Activated naive CD8-positive, alpha-beta T cell treated with anti-CD3 and anti-CD28 coated beads for 36 hours (primary cell): ENCODE results near the gene WDR5B. TPM values are rescaled to one million over a fixed set of nuclear protein-coding genes. Genes with fewer than 3 reads are reported as not detected.

ENCODE experiments used
- DNase-seq: peaks from one replicate; pipeline ENCODE4 v3.0.0; 2021
- H3K27ac Mint-ChIP-seq: one replicate; pipeline ENCODE4 v1.8.0; 2022; ENCODE audit warnings: mild to moderate bottlenecking, moderate library complexity, mixed read lengths
- H3K27me3 Mint-ChIP-seq: one replicate; pipeline ENCODE4 v1.8.0; 2022; ENCODE audit warnings: mild to moderate bottlenecking, mixed read lengths
- H3K36me3 Mint-ChIP-seq: one replicate; pipeline ENCODE4 v1.8.0; 2021; ENCODE audit warnings: mild to moderate bottlenecking, mixed read lengths
- H3K4me1 Mint-ChIP-seq: one replicate; pipeline ENCODE4 v1.8.0; 2021; ENCODE audit warnings: mixed read lengths
- H3K4me3 Mint-ChIP-seq: one replicate; pipeline ENCODE4 v1.8.0; 2022; ENCODE audit warnings: mild to moderate bottlenecking, moderate library complexity, mixed read lengths
- H3K9me3 Mint-ChIP-seq: one replicate; pipeline ENCODE4 v1.8.0; 2022; ENCODE audit warnings: mixed read lengths
- total RNA-seq, 2 experiments: library from RNA; stranded (reverse); gene quantifications; one replicate each; pipeline ENCODE4 v1.2.3, GENCODE V29; 2021

Gene WDR5B
- total RNA-seq, 2 experiments from 2014 or later, result 2.4 to 2.5 TPM

GRCh38 chr3:122421836-122422235, 6.0 kb upstream of the WDR5B start:
- no peak overlapping the region for H3K4me3 Mint-ChIP-seq
- no peaks in the 10 kb centered on the region for H3K27me3 Mint-ChIP-seq
- H3K4me1 Mint-ChIP-seq, result peaks cover 9% of the 10 kb centered on the region
- H3K36me3 Mint-ChIP-seq, result peaks cover 35% of the 10 kb centered on the region
- no peak overlapping the region for H3K27ac Mint-ChIP-seq
- no peaks in the 10 kb centered on the region for H3K9me3 Mint-ChIP-seq
- no peak for DNase-seq

- H3K4me1 Mint-ChIP-seq, result peaks cover 10% of the 10 kb centered on the region
- H3K36me3 Mint-ChIP-seq, result peaks cover 30% of the 10 kb centered on the region
- H3K4me3 Mint-ChIP-seq, result no peak overlapping the region
- H3K27me3 Mint-ChIP-seq, result no peaks in the 10 kb centered on the region
- H3K9me3 Mint-ChIP-seq, result no peaks in the 10 kb centered on the region
- H3K27ac Mint-ChIP-seq, result no peak overlapping the region
- DNase-seq, result no peak
Measured at GRCh38 chr3:122421101-122421500, 5.2 kb upstream of the WDR5B start.

GRCh38 chr3:122416966-122417365, 1.1 kb upstream of the WDR5B start:
- peaks cover 38% of the 10 kb centered on the region for H3K36me3 Mint-ChIP-seq

GRCh38 chr3:122415104-122415744, 638 bp downstream of the WDR5B start:
- DNase-seq, result peak; percentile 56
- peaks cover 32% of the 10 kb centered on the region for H3K36me3 Mint-ChIP-seq
- peak overlapping the region; percentile 88 for H3K4me3 Mint-ChIP-seq
- no peaks in the 10 kb centered on the region for H3K9me3 Mint-ChIP-seq
- H3K27ac Mint-ChIP-seq, result peak overlapping the region; percentile 97
- H3K27me3 Mint-ChIP-seq, result no peaks in the 10 kb centered on the region
- peaks cover 40% of the 10 kb centered on the region for H3K4me1 Mint-ChIP-seq

More at GRCh38 chr3:122416966-122417365, 1.1 kb upstream of the WDR5B start:
- no peaks in the 10 kb centered on the region for H3K9me3 Mint-ChIP-seq
- DNase-seq, result no peak
- H3K27me3 Mint-ChIP-seq, result no peaks in the 10 kb centered on the region
- H3K4me1 Mint-ChIP-seq, result peaks cover 32% of the 10 kb centered on the region
- peak overlapping the region; percentile 88 for H3K4me3 Mint-ChIP-seq
- H3K27ac Mint-ChIP-seq, result peak overlapping the region; percentile 97

DNA sequence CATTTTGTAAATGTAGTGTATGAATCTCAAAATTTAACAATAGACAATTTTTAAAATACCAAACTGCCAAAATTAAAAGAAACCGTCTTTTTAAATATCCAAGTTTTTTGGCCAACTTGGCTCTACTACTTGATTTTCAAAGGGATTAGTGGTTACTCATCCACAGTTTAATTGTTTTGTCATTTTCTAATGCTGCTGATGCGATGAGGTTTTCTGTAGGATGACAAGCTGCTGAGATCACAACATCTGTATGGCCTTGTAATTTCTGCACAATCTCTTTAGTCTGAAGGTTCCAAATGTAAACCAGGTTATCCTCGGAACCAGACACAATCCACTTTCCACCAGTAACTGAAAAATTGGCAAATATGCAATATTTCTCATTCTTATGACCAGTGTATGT, 1.5 kb downstream of the WDR5B start:
- Mint-ChIP-seq H3K9me3 (no peaks in the 10 kb centered on the region), H3K4me3 (peak overlapping the region; percentile 88), H3K27ac (peak overlapping the region; percentile 97), H3K36me3 (peaks cover 35% of the 10 kb centered on the region), H3K4me1 (peaks cover 43% of the 10 kb centered on the region), H3K27me3 (no peaks in the 10 kb centered on the region)
- DNase-seq, result no peak

GRCh38 chr3:122410639-122411038, 5.2 kb downstream of the WDR5B start:
- Mint-ChIP-seq H3K27me3 (no peaks in the 10 kb centered on the region), H3K27ac (peak overlapping the region; percentile 66), H3K36me3 (peaks cover 29% of the 10 kb centered on the region), H3K4me1 (peaks cover 50% of the 10 kb centered on the region), H3K4me3 (no peak overlapping the region), H3K9me3 (no peaks in the 10 kb centered on the region)
- peak; percentile 8 for DNase-seq

DNA sequence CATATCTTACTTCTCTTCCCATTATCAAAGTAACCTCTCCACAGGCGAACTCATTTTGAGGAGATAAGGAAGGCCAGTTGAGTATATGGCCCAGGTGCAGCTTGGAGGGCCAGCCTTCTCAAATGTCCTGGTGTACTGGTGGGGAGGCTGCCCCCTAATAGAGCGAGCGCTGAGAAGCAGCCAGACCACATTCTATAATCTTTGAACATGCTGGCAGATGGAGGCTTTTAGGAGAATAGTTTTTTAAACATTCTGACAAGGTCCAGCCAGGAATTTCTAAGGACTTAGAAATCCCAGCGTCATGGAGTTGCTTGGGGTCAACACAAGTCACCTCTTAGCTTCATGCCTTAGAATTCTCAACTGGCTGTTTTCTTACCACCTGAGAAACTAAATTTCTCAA, 5.8 kb downstream of the WDR5B start:
- DNase-seq, result no peak
- H3K36me3 Mint-ChIP-seq, result peaks cover 26% of the 10 kb centered on the region
- H3K27ac Mint-ChIP-seq, result peak overlapping the region; percentile 76
- peaks cover 47% of the 10 kb centered on the region for H3K4me1 Mint-ChIP-seq
- no peaks in the 10 kb centered on the region for H3K9me3 Mint-ChIP-seq
- no peaks in the 10 kb centered on the region for H3K27me3 Mint-ChIP-seq
- no peak overlapping the region for H3K4me3 Mint-ChIP-seq

DNA sequence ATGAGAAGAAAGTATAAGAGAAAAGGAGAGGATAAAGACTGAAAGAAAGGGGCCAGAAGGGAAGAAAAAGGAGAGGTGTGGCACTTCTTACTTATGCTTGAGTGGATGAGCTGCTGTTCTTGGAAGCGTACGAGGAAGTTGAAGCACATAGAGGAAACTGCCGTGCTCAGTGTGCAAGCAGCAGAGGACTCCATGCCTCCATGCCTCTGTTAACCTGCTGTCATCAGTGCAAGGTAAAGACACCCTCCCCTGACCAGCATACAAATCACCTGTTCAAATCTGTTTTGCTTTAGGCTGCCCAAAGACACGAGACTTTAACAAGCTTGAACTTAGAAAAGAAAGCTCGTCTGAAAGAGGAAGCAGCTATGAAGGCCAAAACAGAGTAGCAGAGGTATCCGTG, 6.4 kb downstream of the WDR5B start:
- Mint-ChIP-seq H3K4me3 (no peak overlapping the region), H3K27me3 (no peaks in the 10 kb centered on the region), H3K27ac (peak overlapping the region; percentile 40), H3K9me3 (no peaks in the 10 kb centered on the region), H3K4me1 (peaks cover 41% of the 10 kb centered on the region), H3K36me3 (peaks cover 21% of the 10 kb centered on the region)
- DNase-seq, result no peak

DNA sequence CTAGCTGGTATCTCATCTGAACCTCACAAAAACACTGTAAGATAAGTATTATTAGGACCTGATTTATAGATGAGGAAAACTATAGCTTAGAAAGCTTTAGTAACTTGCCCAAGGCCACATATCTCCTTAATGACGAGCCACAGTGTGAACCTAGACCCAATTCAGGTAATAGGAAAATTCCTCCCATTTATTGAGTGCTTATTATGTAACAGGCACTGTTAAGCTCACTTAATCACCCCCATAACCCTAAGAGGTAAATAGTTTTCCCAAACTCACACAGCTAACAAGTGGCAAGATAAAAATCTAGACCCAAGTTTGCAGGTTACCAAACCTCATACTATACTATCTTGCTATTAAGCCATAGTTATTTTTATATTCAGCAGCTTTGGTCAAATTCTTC, 7.9 kb downstream of the WDR5B start:
- H3K36me3 Mint-ChIP-seq, result peaks cover 13% of the 10 kb centered on the region
- no peak overlapping the region for H3K27ac Mint-ChIP-seq

GRCh38 chr3:122406198-122406597, 9.7 kb downstream of the WDR5B start:
- Mint-ChIP-seq H3K4me3 (no peak overlapping the region), H3K27me3 (no peaks in the 10 kb centered on the region), H3K36me3 (peaks cover 10% of the 10 kb centered on the region), H3K4me1 (peaks cover 24% of the 10 kb centered on the region), H3K9me3 (no peaks in the 10 kb centered on the region), H3K27ac (peak overlapping the region; percentile 43)
- DNase-seq, result no peak

More for the DNA sequence above, 7.9 kb downstream of the WDR5B start:
- H3K4me3 Mint-ChIP-seq, result no peak overlapping the region
- no peak for DNase-seq
- peaks cover 33% of the 10 kb centered on the region for H3K4me1 Mint-ChIP-seq
- no peaks in the 10 kb centered on the region for H3K9me3 Mint-ChIP-seq
- H3K27me3 Mint-ChIP-seq, result no peaks in the 10 kb centered on the region

DNA sequence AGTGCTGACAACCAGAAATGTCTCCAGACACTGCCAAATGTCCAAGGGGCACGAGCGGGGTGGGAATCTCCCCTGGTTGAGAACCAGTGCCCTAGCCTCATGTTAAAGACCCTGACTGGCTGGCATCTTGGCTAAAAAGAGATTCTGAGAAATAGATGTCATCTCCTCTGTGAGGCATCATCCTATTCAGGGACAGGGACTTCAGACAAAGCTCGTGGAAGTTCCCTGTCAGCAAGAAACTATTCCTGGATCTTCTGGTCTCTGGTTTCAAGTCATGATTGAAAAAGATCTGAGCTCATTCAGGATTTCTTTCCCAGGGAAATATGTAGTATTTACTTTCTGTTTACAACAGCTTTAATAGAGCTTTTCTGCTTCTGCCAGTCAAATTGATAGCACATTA, 10.8 kb downstream of the WDR5B start:
- Mint-ChIP-seq H3K9me3 (no peaks in the 10 kb centered on the region), H3K27ac (no peak overlapping the region), H3K36me3 (peaks cover 9% of the 10 kb centered on the region), H3K4me3 (no peak overlapping the region), H3K27me3 (no peaks in the 10 kb centered on the region), H3K4me1 (peaks cover 18% of the 10 kb centered on the region)
- DNase-seq, result no peak

DNA sequence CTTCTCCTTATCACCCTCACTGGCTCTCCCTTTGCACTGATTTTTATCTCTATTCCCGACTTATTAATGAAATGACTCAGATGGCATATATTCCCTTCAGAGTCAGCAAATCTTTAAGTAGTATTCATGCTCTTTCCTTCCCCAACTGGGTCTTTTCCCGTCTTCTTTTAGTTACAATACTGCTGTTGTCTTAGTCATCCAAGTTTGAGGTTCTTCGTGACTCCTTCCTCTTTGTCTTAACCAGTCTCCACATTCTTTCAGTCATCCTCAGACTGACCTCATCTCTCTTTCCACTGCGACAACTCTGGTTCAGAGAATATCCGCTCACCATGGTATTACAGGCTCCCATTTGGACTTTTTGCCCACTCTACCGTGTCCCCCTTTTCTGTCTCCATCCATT, 12.4 kb downstream of the WDR5B start:
- Mint-ChIP-seq H3K27me3 (no peaks in the 10 kb centered on the region), H3K4me1 (peaks cover 11% of the 10 kb centered on the region), H3K4me3 (no peak overlapping the region), H3K9me3 (no peaks in the 10 kb centered on the region), H3K27ac (no peak overlapping the region), H3K36me3 (peaks cover 5% of the 10 kb centered on the region)
- no peak for DNase-seq

DNA sequence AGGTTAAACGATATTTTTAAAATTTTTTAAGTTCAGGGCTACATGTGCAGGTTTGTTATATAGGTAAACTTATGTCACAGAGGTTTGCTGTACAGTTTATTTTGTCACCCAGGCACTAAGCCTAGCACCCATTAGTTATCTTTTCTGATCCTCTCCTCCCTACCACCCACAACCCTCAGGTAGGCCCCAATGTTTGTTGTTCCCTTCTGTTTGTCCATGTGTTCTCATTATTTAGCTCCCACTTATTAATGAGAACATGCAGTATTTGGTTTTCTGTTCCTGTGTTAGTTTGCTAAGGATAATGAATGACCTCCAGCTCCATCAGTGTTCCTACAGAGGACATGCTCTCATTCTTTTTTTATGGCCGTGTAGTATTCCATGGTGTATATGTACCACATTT, 16.9 kb downstream of the WDR5B start:
- H3K9me3 Mint-ChIP-seq, result no peaks in the 10 kb centered on the region
- H3K27me3 Mint-ChIP-seq, result no peaks in the 10 kb centered on the region
- no peak overlapping the region for H3K27ac Mint-ChIP-seq
- peaks cover 40% of the 10 kb centered on the region for H3K4me1 Mint-ChIP-seq
- DNase-seq, result no peak
- H3K36me3 Mint-ChIP-seq, result peaks cover 18% of the 10 kb centered on the region
- H3K4me3 Mint-ChIP-seq, result no peak overlapping the region

- H3K9me3 Mint-ChIP-seq, result no peaks in the 10 kb centered on the region
Measured at GRCh38 chr3:122397201-122397600, 18.7 kb downstream of the WDR5B start.

GRCh38 chr3:122396511-122396910, 19.4 kb downstream of the WDR5B start:
- Mint-ChIP-seq H3K4me1 (peaks cover 45% of the 10 kb centered on the region), H3K9me3 (no peaks in the 10 kb centered on the region), H3K27me3 (no peaks in the 10 kb centered on the region), H3K36me3 (peaks cover 20% of the 10 kb centered on the region), H3K4me3 (no peak overlapping the region), H3K27ac (no peak overlapping the region)
- no peak for DNase-seq

More at GRCh38 chr3:122397201-122397600, 18.7 kb downstream of the WDR5B start:
- DNase-seq, result no peak
- H3K4me1 Mint-ChIP-seq, result peaks cover 42% of the 10 kb centered on the region
- H3K27me3 Mint-ChIP-seq, result no peaks in the 10 kb centered on the region
- peaks cover 20% of the 10 kb centered on the region for H3K36me3 Mint-ChIP-seq
- no peak overlapping the region for H3K27ac Mint-ChIP-seq
- H3K4me3 Mint-ChIP-seq, result no peak overlapping the region

DNA sequence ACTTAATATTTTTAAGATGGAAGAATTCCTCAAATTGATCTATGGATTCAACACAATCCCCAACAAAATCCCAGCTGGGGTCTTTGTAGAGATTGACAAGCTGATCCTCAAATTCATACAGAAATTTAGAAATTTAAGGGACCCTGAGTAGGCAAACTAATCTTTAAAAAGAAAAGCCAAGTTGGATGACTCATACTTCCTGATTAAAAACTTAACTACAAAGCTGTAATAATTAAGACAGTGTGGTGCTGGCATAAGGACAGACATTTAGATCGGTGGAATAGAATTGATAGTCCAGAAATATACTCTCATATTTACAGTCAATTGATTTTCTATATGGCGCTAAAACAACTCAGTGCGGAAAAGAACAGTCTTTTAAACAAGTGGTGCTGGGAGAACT, 20.3 kb downstream of the WDR5B start:
- Mint-ChIP-seq H3K36me3 (peaks cover 20% of the 10 kb centered on the region), H3K4me1 (peaks cover 43% of the 10 kb centered on the region), H3K9me3 (no peaks in the 10 kb centered on the region), H3K27me3 (no peaks in the 10 kb centered on the region), H3K27ac (peak overlapping the region; percentile 12), H3K4me3 (no peak overlapping the region)
- no peak for DNase-seq
